Uterus (tissue), 2 donors: ENCODE results near the gene FLACC1.

Source experiments
- CTCF ChIP-seq, 4 experiments: fragments of 200-600 bp in 2 of 4; fragments of 450-650 bp in 2 of 4; sonication (generic) in 2 of 4; IDR thresholded peaks; one replicate each; pipeline ENCODE4 v1.5.1; 2016 to 2019; ENCODE audit warnings: antibody characterized with exemption in 4 of 4, mild to moderate bottlenecking in 2 of 4, moderate library complexity in 1 of 4
- POLR2A ChIP-seq, 2 donors: fragments of 450-650 bp; IDR thresholded peaks; one replicate each; pipeline ENCODE4 v1.6.1; 2016; ENCODE audit warnings: antibody characterized with exemption in 2 of 2, mild to moderate bottlenecking in 1 of 2, moderate library complexity in 1 of 2

DNA sequence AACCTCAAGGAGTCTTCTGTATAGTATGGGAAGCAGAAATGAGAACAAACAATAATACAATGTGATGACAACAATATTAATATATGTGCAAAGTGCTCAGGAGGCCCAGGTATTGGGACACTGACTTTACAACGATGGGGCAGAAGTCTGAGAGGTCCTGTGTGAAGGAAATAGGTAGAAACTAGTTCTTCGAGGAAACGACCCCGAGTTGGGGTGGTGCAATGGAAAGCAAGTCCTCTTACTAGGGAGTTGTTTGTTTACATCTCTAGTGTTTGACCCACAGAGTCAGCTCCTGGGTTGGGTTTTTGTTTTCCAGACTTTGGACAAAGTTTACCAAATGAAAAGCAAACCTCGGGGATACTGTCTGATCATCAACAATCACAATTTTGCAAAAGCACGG lies 80.6 kb downstream of the FLACC1 start:
- TF ChIP-seq CTCF (IDR thresholded peaks at IDR 0.05) (no peak), POLR2A (IDR thresholded peaks at IDR 0.05) (no peak)
